ENCODE measurements around the gene RPA3.

DNA sequence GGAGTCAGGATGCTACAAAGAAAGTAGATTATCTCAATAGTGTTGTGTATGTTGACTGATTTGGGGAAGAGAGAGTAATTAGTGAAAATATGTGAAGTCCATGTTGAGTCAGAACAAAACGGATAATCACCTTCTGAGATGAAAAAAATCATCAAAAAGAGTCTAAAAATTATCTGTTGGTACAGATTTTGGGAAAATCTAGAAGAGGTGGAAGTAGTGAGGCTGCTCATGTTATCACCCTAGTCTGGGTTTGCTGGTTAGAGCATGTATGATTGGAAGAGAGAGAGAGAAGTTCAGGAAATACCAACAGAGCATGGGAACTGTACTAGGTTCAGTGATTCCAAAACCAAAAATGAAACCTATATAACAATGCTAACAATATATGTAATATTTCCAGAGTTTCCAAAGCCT is 12.3 kb downstream of the RPA3 start:
- no peak for TF ChIP-seq POLR2AphosphoS5 (IDR thresholded peaks at IDR 0.05)
- TF ChIP-seq POLR2A (IDR thresholded peaks at IDR 0.05), result no peak
- TF ChIP-seq, protein P1, sequence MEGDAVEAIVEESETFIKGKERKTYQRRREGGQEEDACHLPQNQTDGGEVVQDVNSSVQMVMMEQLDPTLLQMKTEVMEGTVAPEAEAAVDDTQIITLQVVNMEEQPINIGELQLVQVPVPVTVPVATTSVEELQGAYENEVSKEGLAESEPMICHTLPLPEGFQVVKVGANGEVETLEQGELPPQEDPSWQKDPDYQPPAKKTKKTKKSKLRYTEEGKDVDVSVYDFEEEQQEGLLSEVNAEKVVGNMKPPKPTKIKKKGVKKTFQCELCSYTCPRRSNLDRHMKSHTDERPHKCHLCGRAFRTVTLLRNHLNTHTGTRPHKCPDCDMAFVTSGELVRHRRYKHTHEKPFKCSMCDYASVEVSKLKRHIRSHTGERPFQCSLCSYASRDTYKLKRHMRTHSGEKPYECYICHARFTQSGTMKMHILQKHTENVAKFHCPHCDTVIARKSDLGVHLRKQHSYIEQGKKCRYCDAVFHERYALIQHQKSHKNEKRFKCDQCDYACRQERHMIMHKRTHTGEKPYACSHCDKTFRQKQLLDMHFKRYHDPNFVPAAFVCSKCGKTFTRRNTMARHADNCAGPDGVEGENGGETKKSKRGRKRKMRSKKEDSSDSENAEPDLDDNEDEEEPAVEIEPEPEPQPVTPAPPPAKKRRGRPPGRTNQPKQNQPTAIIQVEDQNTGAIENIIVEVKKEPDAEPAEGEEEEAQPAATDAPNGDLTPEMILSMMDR (IDR thresholded peaks at IDR 0.05), result no peak

Measured in upper lobe of left lung (tissue), 4 donors.